Osteocyte (in vitro differentiated cells): ENCODE measurements around the gene CCL26. TPM values are rescaled to one million over a fixed set of nuclear protein-coding genes. Genes with fewer than 3 reads are reported as not detected.

ENCODE experiments used
- DNase-seq: peaks from one replicate; pipeline ENCODE4 v3.0.0; 2021; ENCODE audit warnings: mixed read lengths; ENCODE audit not compliant: unreplicated experiment; ENCODE audit errors: extremely low spot score
- H3K27ac Mint-ChIP-seq: one replicate; pipeline ENCODE4 v1.8.0; 2021; ENCODE audit warnings: mild to moderate bottlenecking, mixed read lengths; ENCODE audit not compliant: unreplicated experiment
- H3K27me3 Mint-ChIP-seq: one replicate; pipeline ENCODE4 v1.8.0; 2021; ENCODE audit warnings: mixed read lengths; ENCODE audit not compliant: unreplicated experiment
- H3K36me3 Mint-ChIP-seq: one replicate; pipeline ENCODE4 v1.8.0; 2021; ENCODE audit warnings: mixed read lengths; ENCODE audit not compliant: unreplicated experiment
- H3K4me1 Mint-ChIP-seq: one replicate; pipeline ENCODE4 v1.8.0; 2021; ENCODE audit warnings: mixed read lengths; ENCODE audit not compliant: unreplicated experiment
- H3K4me3 Mint-ChIP-seq: one replicate; pipeline ENCODE4 v1.8.0; 2021; ENCODE audit warnings: mild to moderate bottlenecking, moderate library complexity, mixed read lengths; ENCODE audit not compliant: unreplicated experiment
- H3K9me3 Mint-ChIP-seq: one replicate; pipeline ENCODE4 v1.8.0; 2021; ENCODE audit warnings: mixed read lengths; ENCODE audit not compliant: unreplicated experiment
- total RNA-seq: library from RNA; stranded (reverse); gene quantifications from 2 replicates; pipeline ENCODE4 v1.2.1, GENCODE V29; 2021
- TF ChIP-seq, protein P1 (sequence below): fragments of 200-600 bp; sonication (generic); IDR thresholded peaks from 2 replicates; pipeline ENCODE4 v1.5.0; 2021; ENCODE audit warnings: antibody characterized with exemption, mild to moderate bottlenecking, moderate library complexity

CCL26 gene
- total RNA-seq, 1 donor from 2014 or later, result not detected

DNA sequence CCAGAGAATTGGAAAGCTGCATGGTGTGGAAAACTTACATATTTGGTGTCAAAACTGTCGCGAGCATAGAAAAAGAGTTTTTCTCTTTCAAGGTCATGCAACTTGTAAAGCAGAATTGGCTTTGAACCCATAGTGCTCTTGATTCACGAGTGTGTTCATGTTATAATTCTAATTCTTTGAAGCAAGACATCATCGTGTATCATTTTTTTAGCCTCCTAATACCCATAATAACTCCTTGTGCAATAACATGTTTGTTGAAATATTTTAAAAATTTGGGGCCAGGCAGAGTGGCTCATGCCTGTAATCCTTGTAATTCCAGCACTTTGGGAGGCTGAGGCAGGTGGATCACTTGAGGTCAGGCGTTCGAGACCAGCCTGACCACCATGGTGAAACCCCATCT is 37.4 kb upstream of the CCL26 start:
- Mint-ChIP-seq H3K4me1 (no peaks in the 10 kb centered on the region), H3K9me3 (peaks cover 11% of the 10 kb centered on the region), H3K4me3 (no peak overlapping the region), H3K36me3 (no peaks in the 10 kb centered on the region), H3K27me3 (no peaks in the 10 kb centered on the region), H3K27ac (no peak overlapping the region)
- DNase-seq, result no peak
- TF ChIP-seq, protein P1, sequence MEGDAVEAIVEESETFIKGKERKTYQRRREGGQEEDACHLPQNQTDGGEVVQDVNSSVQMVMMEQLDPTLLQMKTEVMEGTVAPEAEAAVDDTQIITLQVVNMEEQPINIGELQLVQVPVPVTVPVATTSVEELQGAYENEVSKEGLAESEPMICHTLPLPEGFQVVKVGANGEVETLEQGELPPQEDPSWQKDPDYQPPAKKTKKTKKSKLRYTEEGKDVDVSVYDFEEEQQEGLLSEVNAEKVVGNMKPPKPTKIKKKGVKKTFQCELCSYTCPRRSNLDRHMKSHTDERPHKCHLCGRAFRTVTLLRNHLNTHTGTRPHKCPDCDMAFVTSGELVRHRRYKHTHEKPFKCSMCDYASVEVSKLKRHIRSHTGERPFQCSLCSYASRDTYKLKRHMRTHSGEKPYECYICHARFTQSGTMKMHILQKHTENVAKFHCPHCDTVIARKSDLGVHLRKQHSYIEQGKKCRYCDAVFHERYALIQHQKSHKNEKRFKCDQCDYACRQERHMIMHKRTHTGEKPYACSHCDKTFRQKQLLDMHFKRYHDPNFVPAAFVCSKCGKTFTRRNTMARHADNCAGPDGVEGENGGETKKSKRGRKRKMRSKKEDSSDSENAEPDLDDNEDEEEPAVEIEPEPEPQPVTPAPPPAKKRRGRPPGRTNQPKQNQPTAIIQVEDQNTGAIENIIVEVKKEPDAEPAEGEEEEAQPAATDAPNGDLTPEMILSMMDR, result no peak

DNA sequence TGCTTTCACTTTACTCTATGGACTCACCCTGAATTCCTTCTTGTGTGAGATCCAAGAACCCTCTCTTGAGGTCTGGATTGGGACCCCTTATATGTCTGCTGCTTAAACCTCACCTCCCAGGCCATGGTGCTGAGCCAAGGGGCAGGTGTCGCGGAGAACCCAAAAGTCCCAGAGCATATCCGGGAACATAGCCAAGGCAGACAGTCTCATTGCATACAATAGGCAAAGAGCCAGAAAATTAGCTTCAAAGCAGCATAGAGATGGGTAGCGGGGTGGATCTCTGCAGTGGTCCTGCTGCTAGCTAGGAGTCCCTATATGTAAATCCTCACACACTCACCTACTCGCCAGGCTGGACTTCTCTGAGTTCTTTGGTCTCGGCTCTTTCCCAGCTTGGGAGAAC is 36.1 kb upstream of the CCL26 start:
- no peak overlapping the region for H3K27ac Mint-ChIP-seq
- TF ChIP-seq, protein P1, result no peak
- no peak overlapping the region for H3K4me3 Mint-ChIP-seq
- peaks cover 11% of the 10 kb centered on the region for H3K9me3 Mint-ChIP-seq
- H3K36me3 Mint-ChIP-seq, result no peaks in the 10 kb centered on the region
- no peaks in the 10 kb centered on the region for H3K4me1 Mint-ChIP-seq
- H3K27me3 Mint-ChIP-seq, result peaks cover 4% of the 10 kb centered on the region
- DNase-seq, result no peak

DNA sequence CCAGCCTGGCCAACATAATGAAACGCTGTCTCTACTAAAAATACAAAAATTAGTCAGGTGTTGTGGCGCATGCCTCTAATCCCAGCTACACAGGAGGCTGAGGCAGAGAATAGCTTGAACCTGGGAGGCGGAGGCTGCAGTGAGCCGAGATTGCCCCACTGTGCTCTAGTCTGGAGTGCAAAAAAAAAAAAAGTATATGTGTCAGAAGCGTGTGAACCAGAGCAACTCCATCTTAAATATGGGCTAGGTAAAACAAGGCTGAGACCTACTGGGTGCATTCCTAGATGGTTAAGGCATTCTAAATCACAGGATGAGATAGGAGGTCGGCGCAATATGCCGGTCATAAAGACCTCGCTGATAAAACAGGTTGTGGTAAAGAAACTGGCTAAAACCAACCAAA is 35.4 kb upstream of the CCL26 start:
- Mint-ChIP-seq H3K27me3 (peaks cover 4% of the 10 kb centered on the region), H3K36me3 (no peaks in the 10 kb centered on the region), H3K4me1 (no peaks in the 10 kb centered on the region), H3K9me3 (peaks cover 11% of the 10 kb centered on the region), H3K27ac (no peak overlapping the region), H3K4me3 (no peak overlapping the region)
- no peak for DNase-seq
- TF ChIP-seq, protein P1, result no peak

DNA sequence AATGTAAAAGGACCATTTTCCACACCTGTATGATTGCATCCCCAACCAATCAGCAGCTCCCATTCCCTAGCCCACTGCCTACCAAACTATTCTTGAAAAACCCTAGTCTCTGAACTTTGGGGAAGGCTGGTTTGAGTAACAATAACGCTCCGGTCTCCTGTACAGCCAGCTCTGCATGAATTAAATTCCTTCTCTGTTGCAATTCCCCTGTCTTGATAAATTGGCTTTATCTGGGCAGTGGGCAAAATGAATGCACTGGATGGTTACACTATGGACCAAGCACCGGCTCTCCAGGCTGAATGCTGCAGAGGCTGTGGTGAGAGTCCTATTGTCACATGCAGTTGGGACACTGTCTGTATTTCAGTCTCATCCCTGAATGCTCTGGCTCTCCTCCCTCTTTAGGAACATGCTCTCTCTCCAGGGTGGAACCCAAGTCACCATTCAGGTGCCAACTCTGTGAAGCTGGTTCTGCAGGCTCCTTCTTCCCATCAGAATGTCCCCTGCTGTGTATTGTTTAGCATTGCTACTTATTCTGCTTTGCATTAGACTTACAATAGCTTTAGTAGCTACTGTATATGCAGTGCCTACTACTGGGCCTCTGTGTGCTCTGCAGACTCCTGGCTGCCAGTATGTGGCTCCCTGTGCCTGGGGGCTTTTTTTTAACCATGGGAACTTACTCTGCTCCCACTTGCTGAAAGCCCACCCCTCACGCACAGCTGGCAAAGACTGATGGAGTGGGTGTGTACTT is 34.7 kb upstream of the CCL26 start:
- Mint-ChIP-seq H3K4me1 (no peaks in the 10 kb centered on the region), H3K27me3 (peaks cover 4% of the 10 kb centered on the region), H3K4me3 (no peak overlapping the region), H3K27ac (no peak overlapping the region), H3K36me3 (no peaks in the 10 kb centered on the region), H3K9me3 (peaks cover 11% of the 10 kb centered on the region)
- no peak for DNase-seq
- TF ChIP-seq, protein P1, result no peak

DNA sequence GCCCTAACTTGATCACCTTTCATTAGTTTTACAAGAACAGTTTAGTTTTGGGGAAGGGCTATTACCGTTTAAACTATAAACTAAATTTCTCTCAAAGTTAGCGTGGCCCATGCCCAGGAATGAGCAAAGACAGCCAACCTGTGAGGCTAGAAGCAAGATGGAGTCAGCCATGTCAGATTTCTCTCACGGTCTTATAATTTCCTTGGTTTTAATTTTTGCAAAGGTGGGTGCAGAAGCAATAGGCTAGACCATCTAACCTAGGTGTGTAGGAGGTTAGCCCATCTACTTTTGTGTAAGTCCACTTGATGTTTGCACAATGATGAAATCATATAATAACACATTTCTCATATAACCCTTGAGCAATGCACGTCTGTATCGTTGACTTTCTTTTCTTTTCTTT is 32.7 kb upstream of the CCL26 start:
- DNase-seq, result no peak
- TF ChIP-seq, protein P1, result no peak
- Mint-ChIP-seq H3K36me3 (no peaks in the 10 kb centered on the region), H3K27ac (no peak overlapping the region), H3K4me3 (no peak overlapping the region), H3K27me3 (peaks cover 4% of the 10 kb centered on the region), H3K4me1 (no peaks in the 10 kb centered on the region), H3K9me3 (peaks cover 11% of the 10 kb centered on the region)
